Fibroblast of skin of abdomen (primary cell): ENCODE measurements around the gene PAM.

Source experiments
- DNase-seq: peaks from one replicate; pipeline ENCODE4 v3.0.0-alpha.2; 2013

Gene PAM

GRCh38 chr5:103075442-103075841 is 320.3 kb downstream of the PAM start:
- no peak for DNase-seq
